Body of pancreas (tissue), 4 donors: ENCODE results near the gene HBQ1. TPM values are rescaled to one million over a fixed set of nuclear protein-coding genes. Genes with fewer than 3 reads are reported as not detected.

Experiments used
- ATAC-seq: fragments of 150-250 bp; one replicate; pipeline ENCODE4 v1.9.1; 2016
- DNase-seq, 4 donors: peaks; one replicate each; pipeline ENCODE4 v3.0.0-alpha.2; 2019
- H3K27ac ChIP-seq, 4 donors: fragments of 200-600 bp; sonication (generic); 1 replicate in 3 of 4; 2 replicates in 1 of 4; pipeline versions ENCODE4 v1.5.1 to v1.6.1; 2016 to 2019; ENCODE audit warnings: mild to moderate bottlenecking in 1 of 4, mixed read lengths in 1 of 4, moderate library complexity in 1 of 4
- H3K27me3 ChIP-seq, 2 donors: fragments of 200-600 bp; sonication (generic); one replicate each; pipeline ENCODE4 v1.6.0; 2016; ENCODE audit warnings: mild to moderate bottlenecking in 1 of 2
- H3K36me3 ChIP-seq, 2 donors: fragments of 200-600 bp; sonication (generic); replicated peaks in 1 of 2; 2 replicates each; pipeline ENCODE4 v1.5.1; 2016; ENCODE audit warnings: low read depth in 2 of 2; ENCODE audit not compliant: insufficient read depth in 1 of 2
- H3K4me1 ChIP-seq: fragments of 200-600 bp; sonication (generic); one replicate; pipeline ENCODE4 v1.6.0; 2016
- H3K4me3 ChIP-seq, 2 donors: fragments of 200-600 bp; sonication (generic); 1 replicate in 1 of 2; 2 replicates in 1 of 2; pipeline ENCODE4 v1.5.1; 2016 to 2019
- H3K9me3 ChIP-seq, 3 donors: fragments of 200-600 bp; sonication (generic); 1 replicate in 2 of 3; 2 replicates in 1 of 3; pipeline ENCODE4 v1.5.1; 2016
- POLR2A ChIP-seq, 3 donors: fragments of 450-650 bp; IDR thresholded peaks; one replicate each; pipeline ENCODE4 v1.6.1; 2016; ENCODE audit warnings: antibody characterized with exemption in 3 of 3, mild to moderate bottlenecking in 2 of 3
- WGBS, 2 donors: methylation state at CpG; one replicate each; pipeline ENCODE4 v1.1.5; 2017; 5-methylcytosine and 5-hydroxymethylcytosine counted together
- intact Hi-C: fragments of 100-400 bp; cut with DNase I; formaldehyde crosslinking; loops from one replicate; pipeline ENCODE4 v1.15.1; 2023
- total RNA-seq, 2 donors: library from RNA; depleted of rRNA; stranded (reverse); fragments of >200 nt; gene quantifications; one replicate each; pipeline ENCODE4 v1.1.0, GENCODE V29; 2016
- TF ChIP-seq, protein P1 (sequence below), 7 experiments: fragments of 450-650 bp in 4 of 7; fragments of 200-600 bp in 3 of 7; sonication (generic) in 3 of 7; IDR thresholded peaks; one replicate each; pipeline ENCODE4 v1.5.1; 2016 to 2019; ENCODE audit warnings: antibody characterized with exemption in 7 of 7

HBQ1 gene
- total RNA-seq, 2 donors from 2014 or later, result not detected

GRCh38 chr16:140175-140857, 39.9 kb upstream of the HBQ1 start:
- Histone ChIP-seq H3K27me3 (no peaks in the 10 kb centered on the region), H3K36me3 (no peaks in the 10 kb centered on the region), H3K4me1 (peaks cover 14% of the 10 kb centered on the region), H3K27ac (no peak overlapping the region), H3K4me3 (no peak overlapping the region), H3K9me3 (no peaks in the 10 kb centered on the region)
- WGBS, 2 donors, result 67% methylated on average over 10 of the region's 10 CpGs
- intact Hi-C loops, result no loop called here
- DNase-seq, result no peak
- no peak for ATAC-seq
- TF ChIP-seq, protein P1, sequence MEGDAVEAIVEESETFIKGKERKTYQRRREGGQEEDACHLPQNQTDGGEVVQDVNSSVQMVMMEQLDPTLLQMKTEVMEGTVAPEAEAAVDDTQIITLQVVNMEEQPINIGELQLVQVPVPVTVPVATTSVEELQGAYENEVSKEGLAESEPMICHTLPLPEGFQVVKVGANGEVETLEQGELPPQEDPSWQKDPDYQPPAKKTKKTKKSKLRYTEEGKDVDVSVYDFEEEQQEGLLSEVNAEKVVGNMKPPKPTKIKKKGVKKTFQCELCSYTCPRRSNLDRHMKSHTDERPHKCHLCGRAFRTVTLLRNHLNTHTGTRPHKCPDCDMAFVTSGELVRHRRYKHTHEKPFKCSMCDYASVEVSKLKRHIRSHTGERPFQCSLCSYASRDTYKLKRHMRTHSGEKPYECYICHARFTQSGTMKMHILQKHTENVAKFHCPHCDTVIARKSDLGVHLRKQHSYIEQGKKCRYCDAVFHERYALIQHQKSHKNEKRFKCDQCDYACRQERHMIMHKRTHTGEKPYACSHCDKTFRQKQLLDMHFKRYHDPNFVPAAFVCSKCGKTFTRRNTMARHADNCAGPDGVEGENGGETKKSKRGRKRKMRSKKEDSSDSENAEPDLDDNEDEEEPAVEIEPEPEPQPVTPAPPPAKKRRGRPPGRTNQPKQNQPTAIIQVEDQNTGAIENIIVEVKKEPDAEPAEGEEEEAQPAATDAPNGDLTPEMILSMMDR (IDR thresholded peaks at IDR 0.05), result no peak
- TF ChIP-seq POLR2A (IDR thresholded peaks at IDR 0.05), result no peak

DNA sequence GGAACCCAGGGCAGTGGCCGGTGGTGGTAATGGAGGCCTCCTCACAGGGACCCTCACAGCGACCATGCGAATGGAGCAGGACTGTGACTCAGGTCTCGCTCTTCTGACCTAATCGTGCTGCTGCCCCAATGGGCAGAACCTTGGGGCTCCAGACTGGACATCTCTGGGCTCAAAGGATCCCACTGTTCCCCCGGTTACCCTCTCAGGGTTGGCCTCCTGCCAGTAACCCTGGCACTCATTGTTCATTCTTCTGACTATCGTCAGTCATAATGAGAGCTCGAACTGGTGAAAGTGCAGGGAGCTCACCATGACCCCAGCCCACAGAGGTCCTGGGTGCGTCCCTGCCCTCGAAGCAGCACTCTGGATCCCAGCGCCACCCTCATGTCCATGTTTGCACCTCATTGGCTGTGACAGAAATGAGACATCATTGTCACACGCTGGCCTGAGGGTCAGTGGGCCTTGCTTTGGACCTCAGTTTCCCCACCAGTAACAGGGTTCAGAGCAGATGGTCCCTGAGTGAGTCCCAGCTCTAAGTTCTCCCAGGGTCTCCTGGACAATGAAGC, 37.8 kb upstream of the HBQ1 start:
- DNase-seq (no peak), ATAC-seq (no peak)
- H3K27me3 ChIP-seq, result no peaks in the 10 kb centered on the region
- H3K36me3 ChIP-seq, result no peaks in the 10 kb centered on the region
- H3K27ac ChIP-seq, result no peak overlapping the region
- no peaks in the 10 kb centered on the region for H3K9me3 ChIP-seq
- H3K4me1 ChIP-seq, result peaks cover 9% of the 10 kb centered on the region
- WGBS, 2 donors, result 43 to 71% methylated on average over 2 to 12 of the region's 12 CpGs
- H3K4me3 ChIP-seq, result no peak overlapping the region
- TF ChIP-seq POLR2A (IDR thresholded peaks at IDR 0.05), result no peak
- TF ChIP-seq, protein P1 (IDR thresholded peaks at IDR 0.05), result no peak
- intact Hi-C loops, result no loop called here

- intact Hi-C loops, result no loop called here
- 73 to 78% methylated on average over 5 to 6 of the region's 6 CpGs for WGBS, 2 donors
- Histone ChIP-seq H3K27ac (no peak overlapping the region), H3K4me1 (peaks cover 8% of the 10 kb centered on the region), H3K36me3 (no peaks in the 10 kb centered on the region), H3K9me3 (no peaks in the 10 kb centered on the region), H3K27me3 (no peaks in the 10 kb centered on the region), H3K4me3 (no peak overlapping the region)
- DNase-seq (no peak), ATAC-seq (no peak)
- no peak for TF ChIP-seq POLR2A (IDR thresholded peaks at IDR 0.05)
- TF ChIP-seq, protein P1 (IDR thresholded peaks at IDR 0.05), result no peak
Observed at GRCh38 chr16:143047-143446, 37.2 kb upstream of the HBQ1 start.

DNA sequence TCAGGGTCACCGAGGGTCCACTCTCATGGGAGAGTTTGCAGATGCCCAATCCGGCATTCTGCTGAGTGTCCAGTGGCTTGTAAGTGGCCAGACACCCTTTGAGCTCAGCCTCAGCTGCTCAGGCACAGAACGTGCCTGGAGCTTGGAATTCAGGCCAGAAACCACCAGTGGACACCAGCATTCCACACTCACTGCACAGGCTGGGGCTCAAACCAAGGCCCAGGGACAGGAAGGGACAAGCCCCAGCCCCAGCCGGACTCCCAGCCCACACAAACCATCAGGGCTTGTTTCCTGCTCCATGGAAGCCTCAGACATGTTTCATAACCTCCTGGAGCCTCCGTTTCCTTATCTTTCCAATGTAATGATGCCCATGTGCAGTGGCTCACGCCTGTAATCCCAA, 36.8 kb upstream of the HBQ1 start:
- no peak for ATAC-seq
- H3K27me3 ChIP-seq, result no peaks in the 10 kb centered on the region
- H3K36me3 ChIP-seq, result no peaks in the 10 kb centered on the region
- H3K27ac ChIP-seq, result no peak overlapping the region
- peaks cover 8% of the 10 kb centered on the region for H3K4me1 ChIP-seq
- no peak for TF ChIP-seq POLR2A (IDR thresholded peaks at IDR 0.05)
- TF ChIP-seq, protein P1 (IDR thresholded peaks at IDR 0.05), result no peak
- no peaks in the 10 kb centered on the region for H3K9me3 ChIP-seq
- DNase-seq, result no peak
- WGBS, 2 donors, result 57% methylated on average over 6 of the region's 6 CpGs; no CpG with 5 or more reads in 1 of the 2 donors
- no peak overlapping the region for H3K4me3 ChIP-seq
- intact Hi-C loops, result no loop called here

DNA sequence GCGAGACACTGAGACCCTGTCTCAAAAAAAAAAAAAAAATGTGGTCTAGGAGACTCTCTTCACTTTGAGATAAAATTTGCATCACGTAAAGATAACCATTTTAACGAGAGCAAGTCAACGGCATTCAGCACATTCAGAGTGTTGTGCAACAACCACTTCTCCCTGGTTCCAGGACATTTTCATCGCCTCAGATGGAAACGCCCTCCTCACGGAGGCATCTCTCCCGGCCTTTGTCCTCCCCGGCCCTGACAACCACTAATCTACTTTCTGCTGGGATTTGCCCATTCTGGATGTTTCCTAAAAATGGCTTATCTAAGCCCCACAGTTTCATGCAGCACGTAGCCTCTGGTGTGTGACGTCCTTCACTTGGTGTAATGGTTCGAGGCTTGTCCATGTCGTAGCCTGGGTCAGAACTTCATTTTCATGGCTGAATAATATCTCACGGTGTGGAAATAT, 35.4 kb upstream of the HBQ1 start:
- intact Hi-C loops, result no loop called here
- H3K9me3 ChIP-seq, result no peaks in the 10 kb centered on the region
- no peaks in the 10 kb centered on the region for H3K27me3 ChIP-seq
- no peak overlapping the region for H3K27ac ChIP-seq
- WGBS, 2 donors, result 73 to 82% methylated on average over 14 of the region's 14 CpGs
- ATAC-seq, result no peak
- no peaks in the 10 kb centered on the region for H3K4me1 ChIP-seq
- no peak for DNase-seq
- no peak overlapping the region for H3K4me3 ChIP-seq
- no peaks in the 10 kb centered on the region for H3K36me3 ChIP-seq
- TF ChIP-seq, protein P1 (IDR thresholded peaks at IDR 0.05), result no peak
